K562 (cell line): ENCODE measurements around the gene TMEM187. TPM values are rescaled to one million over a fixed set of nuclear protein-coding genes. Genes with fewer than 3 reads are reported as not detected.
A peak's percentile ranks its signal among the peaks of the same experiment; 100 is the strongest.

Experiments
- ATAC-seq: fragments of 200-7000 bp; cut with Tn5 transposase; 3 replicates; pipeline ENCODE4 v1.9.1; 2020; ENCODE audit warnings: moderate library complexity
- BruUV-seq: library from RNA; stranded (reverse); fragments of 400-500 nt; replicated peaks from 2 replicates; lab custom pipeline; 2021; lab: Mats Ljungman, UMichigan
- CTCF ChIA-PET: fragments of 300-600 bp; formaldehyde crosslinking; extraction: SDS; loops from one replicate; lab custom pipeline; 2021; ENCODE audit warnings: low intra/inter-chr PET ratio; lab: Yijun Ruan, JAX
- POLR2A ChIA-PET: fragments of 300-600, 350-650 bp; sonication (Branson Sonifier 250); formaldehyde crosslinking; extraction: SDS; loops from one replicate; lab custom pipeline; 2021; ENCODE audit warnings: antibody characterized with exemption, inconsistent platforms; lab: Yijun Ruan, JAX
- DNase-seq, 4 experiments: peaks; one replicate each; pipeline versions ENCODE4 v3.0.0 to v3.0.0-alpha.2; 2011 to 2018; ENCODE audit warnings: low spot score in 3 of 4, mixed read lengths in 3 of 4; ENCODE audit errors: extremely low read depth in 1 of 4
- FAIRE-seq: peaks from 2 replicates; lab custom pipeline; 2011; peaks lifted over from hg19 to GRCh38; lab: Jason Lieb, UNC
- H2AFZ ChIP-seq: 2 replicates; pipeline ENCODE4 v1.6.0; 2011; ENCODE audit warnings: low read depth, low read length, control low read depth, inconsistent platforms
- H3K27ac ChIP-seq: fragments of 200-600 bp; 3 replicates; pipeline ENCODE4 v1.8.0; 2011; ENCODE audit warnings: low read depth, mild to moderate bottlenecking, control low read depth, inconsistent platforms, low read length, moderate library complexity, mixed read lengths; ENCODE audit errors: extremely low read depth
- H3K27me3 ChIP-seq, 2 experiments: fragments of 300-600 bp in 1 of 2; 2 replicates in 1 of 2; 3 replicates in 1 of 2; pipeline versions ENCODE4 v1.6.0 to v1.8.0; 2011; ENCODE audit warnings: inconsistent platforms in 2 of 2, low read length in 2 of 2, mild to moderate bottlenecking in 1 of 2, mixed read lengths in 1 of 2, moderate library complexity in 1 of 2; ENCODE audit not compliant: control insufficient read depth in 2 of 2, insufficient read depth in 2 of 2
- H3K36me3 ChIP-seq: fragments of 300-600 bp; 3 replicates; pipeline ENCODE4 v1.8.0; 2011; ENCODE audit warnings: mild to moderate bottlenecking, low read length, inconsistent platforms; ENCODE audit not compliant: control insufficient read depth, insufficient read depth
- H3K4me1 ChIP-seq, 2 experiments: fragments of 200-600 bp in 1 of 2; replicated peaks in 1 of 2; 2 replicates in 1 of 2; 3 replicates in 1 of 2; pipeline versions ENCODE4 v1.5.1 to v1.8.0; 2011; ENCODE audit warnings: inconsistent platforms in 2 of 2, low read length in 2 of 2, mild to moderate bottlenecking in 1 of 2, mixed read lengths in 1 of 2, moderate library complexity in 1 of 2; ENCODE audit not compliant: control insufficient read depth in 2 of 2, insufficient read depth in 2 of 2
- H3K4me2 ChIP-seq: 2 replicates; pipeline ENCODE4 v1.6.1; 2011; ENCODE audit warnings: low read length, control low read depth, inconsistent platforms, mixed read lengths; ENCODE audit not compliant: insufficient read depth
- H3K4me3 ChIP-seq: fragments of 200-600 bp; sonication (generic), shearing (Covaris generic); 2 replicates; pipeline ENCODE4 v1.5.1; 2016; ENCODE audit warnings: control low read depth, inconsistent platforms
- H3K79me2 ChIP-seq: fragments of 200-600 bp; 3 replicates; pipeline ENCODE4 v1.8.0; 2011; ENCODE audit warnings: low read length, inconsistent platforms; ENCODE audit not compliant: control insufficient read depth, insufficient read depth
- H3K9ac ChIP-seq, 2 experiments: 2 replicates each; pipeline versions ENCODE4 v1.6.0 to v1.6.1; 2011; ENCODE audit warnings: low read depth in 2 of 2, low read length in 2 of 2, control low read depth in 1 of 2, inconsistent platforms in 1 of 2, mild to moderate bottlenecking in 1 of 2, mixed read lengths in 1 of 2; ENCODE audit not compliant: insufficient read depth in 1 of 2
- H3K9me1 ChIP-seq: one replicate; pipeline ENCODE4 v1.6.0; 2011; ENCODE audit warnings: inconsistent platforms, mild to moderate bottlenecking, low read length, moderate library complexity; ENCODE audit not compliant: control insufficient read depth, insufficient read depth
- H3K9me3 ChIP-seq: replicated peaks from 2 replicates; pipeline ENCODE4 v1.5.1; 2011; ENCODE audit warnings: low read depth, low read length, inconsistent platforms; ENCODE audit not compliant: control insufficient read depth, insufficient read depth
- H4K20me1 ChIP-seq: replicated peaks from 2 replicates; pipeline ENCODE4 v1.6.1; 2011; ENCODE audit warnings: low read length, inconsistent platforms, mixed read lengths; ENCODE audit not compliant: control insufficient read depth, insufficient read depth
- BCLAF1 ChIP-seq, 2 experiments: fragments of 450-650 bp in 1 of 2; IDR thresholded peaks; 2 replicates each; pipeline ENCODE4 v1.6.1; 2011 to 2017; ENCODE audit warnings: low read depth in 2 of 2, antibody characterized with exemption in 1 of 2, borderline replicate concordance in 1 of 2, low read length in 1 of 2, mild to moderate bottlenecking in 1 of 2, mixed read lengths in 1 of 2; ENCODE audit not compliant: control insufficient read depth in 1 of 2
- EGR1 ChIP-seq: fragments of 450-650 bp; conservative IDR thresholded peaks from 2 replicates; pipeline ENCODE4 v1.6.1; 2017; ENCODE audit warnings: mild to moderate bottlenecking
- ELK1 ChIP-seq: sonication (generic); formaldehyde crosslinking; IDR thresholded peaks from 2 replicates; pipeline ENCODE4 v1.8.1; 2022; ENCODE audit warnings: missing genetic modification reagents
- GABPB1 ChIP-seq: sonication (generic); formaldehyde crosslinking; IDR thresholded peaks from 2 replicates; pipeline ENCODE4 v1.8.0; 2022; ENCODE audit warnings: mild to moderate bottlenecking, missing genetic modification reagents
- GTF2B ChIP-seq: IDR thresholded peaks from 2 replicates; pipeline ENCODE4 v1.6.1; 2011; ENCODE audit not compliant: insufficient read length; ENCODE audit errors: extremely low read depth
- HDGF ChIP-seq: fragments of 450-650 bp; IDR thresholded peaks from 2 replicates; pipeline ENCODE4 v1.6.1; 2016
- IRF1 ChIP-seq: sonication (generic); formaldehyde crosslinking; IDR thresholded peaks from 2 replicates; pipeline ENCODE4 v1.8.0; 2022; ENCODE audit warnings: missing genetic modification reagents, mild to moderate bottlenecking, borderline replicate concordance
- MTF1 ChIP-seq: fragments of 250-450 bp; sonication (Bioruptor Pico); IDR thresholded peaks from 2 replicates; pipeline ENCODE4 v1.9.0; 2021; ENCODE audit warnings: moderate library complexity, mild to moderate bottlenecking, inconsistent platforms, borderline replicate concordance
- NFYB ChIP-seq: IDR thresholded peaks from 2 replicates; pipeline ENCODE4 v1.6.1; 2011; ENCODE audit warnings: mild to moderate bottlenecking, moderate library complexity; ENCODE audit not compliant: insufficient read length; ENCODE audit errors: extremely low read depth
- PHF20 ChIP-seq: fragments of 450-650 bp; IDR thresholded peaks from 2 replicates; pipeline ENCODE4 v1.6.1; 2018; ENCODE audit not compliant: partially characterized antibody
- RBM34 ChIP-seq: fragments of 200-400 bp; formaldehyde crosslinking; IDR thresholded peaks from 2 replicates; pipeline ENCODE4 v1.6.1; 2018; ENCODE audit warnings: low read length, borderline replicate concordance; ENCODE audit not compliant: insufficient read depth
- TARDBP ChIP-seq: fragments of 450-650 bp; IDR thresholded peaks from 2 replicates; pipeline ENCODE4 v1.6.1; 2016
- ZNF431 ChIP-seq: sonication (generic); formaldehyde crosslinking; IDR thresholded peaks from 2 replicates; pipeline ENCODE4 v1.8.0; 2022; ENCODE audit warnings: mild to moderate bottlenecking, missing genetic modification reagents
- ZNF707 ChIP-seq: fragments of 250-450 bp; sonication (Bioruptor Pico); conservative IDR thresholded peaks from 2 replicates; pipeline ENCODE4 v1.8.0; 2022; ENCODE audit warnings: inconsistent platforms, mild to moderate bottlenecking, moderate library complexity
- ZNF780A ChIP-seq: fragments of 250-450 bp; sonication (Bioruptor Pico); IDR thresholded peaks from 2 replicates; pipeline ENCODE4 v1.5.0; 2021; ENCODE audit warnings: mild to moderate bottlenecking
- WGBS: fragments of 100-300 bp; shearing (Covaris generic); methylation state at CpG from one replicate; pipeline ENCODE4 v1.1.6; 2016; ENCODE audit warnings: low coverage, mixed read lengths; ENCODE audit not compliant: insufficient coverage; ENCODE audit errors: missing lambda C conversion rate; 5-methylcytosine and 5-hydroxymethylcytosine counted together
- in situ Hi-C: fragments of 300-500 bp; cut with MboI; formaldehyde crosslinking; loops from 4 replicates; pipeline ENCODE4 v1.15.0; 2018; ENCODE audit warnings: inconsistent platforms, mixed read lengths
- intact Hi-C: fragments of 100-400 bp; cut with micrococcal nuclease; formaldehyde crosslinking; loops from 2 replicates; pipeline ENCODE4 v1.14.2; 2022
- polyA plus RNA-seq, 8 experiments: library from polyadenylated mRNA; depleted of rRNA in 4 of 8; stranded (reverse) in 5 of 8; unstranded in 3 of 8; fragments of >200 nt; fragmentation: Nextera tagmentation in 2 of 8; fragmentation: Illumina TruSeq in 1 of 8; extraction: Ambion mirVana in 2 of 8; extraction: Trizol in 1 of 8; gene quantifications; 2 replicates each; pipeline versions ENCODE4 v1.2.1 to v1.2.3, GENCODE V29; 2011 to 2014; ENCODE audit warnings: inconsistent platforms in 1 of 8, missing spikeins in 1 of 8
- total RNA-seq, 7 experiments: library from RNA; depleted of rRNA in 6 of 7; stranded (reverse); fragments of >200 nt in 6 of 7; fragmentation: Illumina TruSeq in 2 of 7; extraction: Trizol in 2 of 7; gene quantifications; 2 replicates each; pipeline versions ENCODE4 v1.2.1 to v1.2.3, GENCODE V29; 2011 to 2021; ENCODE audit warnings: low replicate concordance in 1 of 7

The TMEM187 gene
- total and polyA plus RNA-seq, 9 of the 15 experiments (the other 6 are each of a cell fraction or from before 2014, with no cell fraction given) = 0.13 to 6.4 (median 1.6) TPM

GRCh38 chrX:153929576-153929975, 43.0 kb upstream of the TMEM187 start:
- Histone ChIP-seq H3K79me2 (peaks cover 62% of the 10 kb centered on the region), H3K36me3 (peaks cover 53% of the 10 kb centered on the region), H4K20me1 (no peaks in the 10 kb centered on the region), H3K9me3 (no peaks in the 10 kb centered on the region), H3K27ac (peak overlapping the region; percentile 46; the same call in 2 of the 3 replicates), H3K9me1 (no peaks in the 10 kb centered on the region), H3K4me2 (peak overlapping the region; percentile 29; the same call in 1 of the 2 replicates), H3K4me1 (peaks cover 28 to 65% of the 10 kb centered on the region in 2 experiments; a peak in 4 of 5 replicates), H3K4me3 (no peak overlapping the region), H2AFZ (no peak overlapping the region), H3K27me3 (no peaks in the 10 kb centered on the region), H3K9ac (peak overlapping the region in 1 of 2 experiments; percentile 49; a peak in 2 of 4 replicates)
- POLR2A ChIA-PET = interaction anchor here (0.6 to 0.9 kb wide), 2 partner anchors 36 to 215 kb away, joined by 3 to 4 read pairs; no protein-coding TSS in a partner anchor
- no peak for ATAC-seq
- no peak for FAIRE-seq
- no peak for DNase-seq
- in situ Hi-C loops = no loop called here
- intact Hi-C loops = loop anchor here (5.0 kb wide), 1 partner anchor 162 kb away; no protein-coding TSS in a partner anchor
- no TSS peak for BruUV-seq
- no peak for TF ChIP-seq HDGF
- TF ChIP-seq RBM34 = no peak
- no peak for TF ChIP-seq GABPB1 (CRISPR knock-in tag)
- no peak for TF ChIP-seq GTF2B
- TF ChIP-seq IRF1 (CRISPR knock-in tag) = no peak
- no peak for TF ChIP-seq ZNF431
- no peak for TF ChIP-seq NFYB
- TF ChIP-seq TARDBP = no peak
- no peak for TF ChIP-seq MTF1
- no peak for TF ChIP-seq EGR1
- no peak for TF ChIP-seq ZNF780A
- TF ChIP-seq ELK1 = no peak
- TF ChIP-seq ZNF707 (CRISPR knock-in tag) = no peak
- TF ChIP-seq PHF20 = no peak
- TF ChIP-seq BCLAF1 (IDR thresholded peaks at IDR 0.05; ENCODE audit: borderline replicate concordance in 1 of 2, control insufficient read depth in 1 of 2, low read depth in 2 of 2, low read length in 1 of 2) = no peak
- WGBS = 72% methylated on average over 10 of the region's 10 CpGs
- CTCF ChIA-PET = no interaction called here
